ENCODE measurements around the gene PLCB1.

The PLCB1 gene

DNA sequence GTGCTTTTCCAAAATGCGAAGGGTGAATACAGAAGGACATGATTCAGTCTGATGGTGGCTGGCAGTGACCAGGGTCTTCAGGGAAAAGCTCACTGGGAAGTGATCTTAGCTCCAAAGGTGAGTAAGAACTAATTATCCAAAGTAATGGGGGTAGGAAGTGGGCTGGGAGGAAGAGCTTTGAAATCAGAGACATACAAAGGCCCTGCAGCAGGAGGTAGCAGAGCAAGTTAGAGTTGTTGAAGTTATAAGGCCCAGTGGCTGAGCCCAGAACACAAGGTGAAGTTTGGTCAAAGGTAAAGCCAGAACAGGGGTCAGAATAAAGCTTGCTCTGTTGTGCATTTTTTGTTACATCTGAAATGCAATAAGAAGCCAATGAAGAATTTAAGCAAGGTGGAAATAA lies 81.2 kb downstream of the PLCB1 start:
- DNase-seq = no peak

DNA sequence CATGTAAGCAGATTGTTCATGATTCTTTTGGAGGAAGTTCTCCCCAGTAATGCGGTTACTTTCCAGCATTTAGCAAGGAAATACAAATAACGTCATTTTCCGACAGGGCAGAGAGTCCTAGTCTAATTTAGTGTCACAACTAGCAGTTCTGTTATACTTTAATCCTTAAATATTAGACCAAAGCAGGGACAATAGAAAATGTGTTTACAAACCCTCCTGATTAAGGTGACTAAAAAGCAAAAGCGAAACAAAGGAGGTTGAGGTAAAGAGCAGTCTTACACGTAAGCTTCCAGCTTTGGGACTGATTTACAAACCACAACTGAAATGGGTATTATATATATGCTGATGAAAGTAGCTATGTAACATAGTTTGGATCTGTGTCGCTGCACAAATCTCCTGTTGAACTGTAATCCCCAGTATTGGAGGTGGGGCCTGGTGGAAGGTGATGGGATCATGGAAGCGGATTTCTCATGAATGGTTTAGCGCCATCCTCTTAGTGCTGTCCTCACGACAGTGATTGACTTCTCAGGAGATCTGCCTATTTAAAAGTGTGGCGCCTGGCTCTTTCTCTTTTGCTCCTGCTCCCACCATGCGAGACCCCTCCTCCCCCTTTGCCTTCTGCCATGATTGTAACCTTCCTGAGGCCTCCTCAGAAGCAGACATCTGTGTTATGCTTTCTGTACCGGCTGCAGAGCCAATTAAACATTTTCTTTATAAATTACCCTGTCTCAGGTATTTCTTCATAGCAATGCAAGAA lies 81.9 kb downstream of the PLCB1 start:
- DNase-seq = no peak

DNA sequence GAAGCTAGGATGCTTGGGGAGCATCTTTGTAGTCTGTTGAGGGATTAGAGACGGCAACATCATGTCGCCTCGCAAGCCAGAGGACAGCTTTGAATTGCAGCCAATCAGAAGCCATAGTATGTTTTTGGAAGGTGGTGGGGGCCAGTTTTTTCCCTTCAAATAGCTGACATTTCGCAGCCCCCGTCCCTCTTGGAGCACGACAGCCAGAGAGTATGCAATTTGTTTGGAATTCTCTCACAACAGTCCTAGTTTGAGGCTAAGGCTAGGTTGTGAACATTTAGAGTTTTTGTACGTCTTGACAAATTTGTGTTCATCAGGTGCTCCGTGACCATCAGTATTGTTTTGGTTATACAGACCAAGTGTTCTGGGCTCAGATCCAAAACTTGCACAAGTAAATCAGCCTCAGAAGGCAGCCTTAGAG lies 83.3 kb downstream of the PLCB1 start:
- DNase-seq = no peak

DNA sequence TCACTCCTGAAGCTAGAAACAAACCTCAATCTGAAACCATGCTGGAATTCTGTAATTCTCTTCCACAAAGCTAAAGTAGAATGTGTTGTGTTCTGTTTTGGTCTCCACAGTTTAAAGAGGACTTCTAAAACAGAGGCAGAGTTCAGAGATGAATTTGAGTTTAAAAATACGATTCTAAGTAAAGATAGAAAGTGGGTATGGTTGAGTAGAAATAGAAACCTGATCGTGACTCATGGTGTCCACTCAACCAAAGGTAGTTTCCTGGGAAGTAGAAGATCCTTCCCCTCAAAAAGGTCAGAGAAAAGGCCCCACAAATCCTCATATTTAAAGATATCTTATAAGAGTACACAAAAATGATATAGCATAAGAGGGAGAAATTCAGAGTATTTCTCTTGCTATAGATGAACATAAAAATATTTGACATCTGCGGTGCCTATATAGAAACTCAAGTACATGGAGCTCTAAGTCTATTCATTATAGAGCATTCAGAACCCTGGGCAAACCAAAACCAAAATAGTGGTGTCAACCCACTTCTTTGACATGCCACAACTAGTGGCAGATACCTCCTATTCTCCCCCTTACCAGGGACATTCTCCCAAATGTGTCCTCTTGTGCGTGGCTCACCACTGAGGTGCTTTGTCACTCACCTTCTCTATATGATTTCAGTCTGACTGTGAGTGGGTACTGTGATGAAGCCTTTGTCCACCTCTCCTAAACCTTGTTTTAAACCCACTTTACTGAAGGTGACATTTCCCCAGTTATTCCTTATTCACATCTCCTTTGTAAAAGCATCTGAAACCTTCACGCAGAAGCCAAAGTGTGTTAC lies 84.5 kb downstream of the PLCB1 start:
- no peak for DNase-seq

DNA sequence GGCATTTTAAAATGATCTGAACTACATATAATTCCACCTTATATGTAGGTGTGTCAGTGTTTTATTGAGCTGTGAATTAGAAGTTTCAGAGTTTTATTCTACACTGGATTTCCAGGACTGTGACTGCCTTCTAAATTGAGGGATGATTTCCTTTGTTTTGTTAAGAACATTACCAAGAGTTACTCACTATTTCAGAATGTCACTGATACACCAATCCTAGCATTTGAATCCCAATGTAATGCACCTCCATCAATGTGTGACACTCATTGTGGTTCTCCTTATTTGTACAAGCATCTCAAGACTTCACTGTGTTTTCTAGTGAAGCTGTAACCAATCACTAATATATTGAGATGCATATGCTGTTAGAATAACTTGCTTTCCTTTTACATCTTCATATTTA lies 86.8 kb downstream of the PLCB1 start:
- no peak for DNase-seq

DNA sequence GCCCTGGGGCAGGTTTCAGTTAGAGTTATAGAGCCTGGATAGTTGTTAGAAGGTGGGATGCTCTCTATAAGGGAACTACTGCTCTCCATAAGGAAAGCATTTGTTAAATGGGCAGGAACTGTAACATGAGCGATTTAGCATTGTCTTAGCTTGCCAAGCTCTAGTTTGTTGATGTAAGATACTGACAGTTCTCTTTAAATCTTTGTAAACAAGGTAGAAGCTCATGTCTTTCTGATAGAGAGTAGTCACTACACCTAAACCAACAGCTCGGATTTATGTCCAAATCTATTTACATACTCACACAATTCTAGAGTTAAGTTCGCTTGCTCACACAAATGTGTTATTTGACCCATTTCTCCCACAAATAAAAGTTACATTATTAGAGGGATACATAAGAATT lies 87.3 kb downstream of the PLCB1 start:
- no peak for DNase-seq

DNA sequence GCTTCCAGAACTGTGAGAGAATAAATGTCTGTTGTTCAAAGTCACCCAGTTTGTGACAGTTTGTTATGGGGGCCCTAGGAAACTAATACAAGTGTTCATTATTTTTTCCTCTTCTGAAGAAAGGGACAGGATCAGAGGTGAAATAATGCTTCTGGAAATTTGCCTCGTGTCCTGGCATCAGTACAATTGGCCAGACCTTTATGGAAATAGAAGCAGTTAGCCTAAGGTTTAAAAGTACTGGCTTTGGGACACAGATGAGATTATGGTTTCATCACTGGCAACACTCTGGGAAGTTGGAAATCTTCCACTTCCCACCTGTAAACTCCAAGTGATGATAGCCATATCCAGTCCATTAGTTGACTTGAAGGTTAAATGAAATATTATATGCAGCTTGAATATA lies 88.7 kb downstream of the PLCB1 start:
- DNase-seq = no peak

DNA sequence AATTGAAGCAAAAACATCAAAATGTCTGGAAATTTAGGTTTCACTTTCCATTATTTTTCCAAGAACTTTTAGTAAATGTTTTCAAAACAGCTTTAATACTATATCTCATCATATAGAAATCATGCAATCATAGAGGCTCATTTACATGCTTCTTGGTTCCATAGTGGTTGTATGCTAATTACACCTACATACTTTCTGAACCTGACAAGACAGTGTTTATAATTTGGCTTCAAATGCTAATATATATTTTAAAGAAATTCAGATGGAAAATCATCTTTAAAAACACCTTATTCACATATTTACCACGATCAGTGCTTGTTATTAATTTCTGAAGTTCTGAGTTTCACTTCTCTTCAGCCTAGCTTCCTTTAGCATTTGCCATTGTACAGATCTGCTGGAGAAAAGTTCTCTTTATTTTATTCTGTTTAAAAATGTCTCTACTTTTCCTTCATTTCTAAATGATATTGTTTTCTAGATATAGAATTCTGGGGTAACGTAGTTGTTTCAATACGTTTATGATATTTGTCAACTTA lies 89.9 kb downstream of the PLCB1 start:
- no peak for DNase-seq

DNA sequence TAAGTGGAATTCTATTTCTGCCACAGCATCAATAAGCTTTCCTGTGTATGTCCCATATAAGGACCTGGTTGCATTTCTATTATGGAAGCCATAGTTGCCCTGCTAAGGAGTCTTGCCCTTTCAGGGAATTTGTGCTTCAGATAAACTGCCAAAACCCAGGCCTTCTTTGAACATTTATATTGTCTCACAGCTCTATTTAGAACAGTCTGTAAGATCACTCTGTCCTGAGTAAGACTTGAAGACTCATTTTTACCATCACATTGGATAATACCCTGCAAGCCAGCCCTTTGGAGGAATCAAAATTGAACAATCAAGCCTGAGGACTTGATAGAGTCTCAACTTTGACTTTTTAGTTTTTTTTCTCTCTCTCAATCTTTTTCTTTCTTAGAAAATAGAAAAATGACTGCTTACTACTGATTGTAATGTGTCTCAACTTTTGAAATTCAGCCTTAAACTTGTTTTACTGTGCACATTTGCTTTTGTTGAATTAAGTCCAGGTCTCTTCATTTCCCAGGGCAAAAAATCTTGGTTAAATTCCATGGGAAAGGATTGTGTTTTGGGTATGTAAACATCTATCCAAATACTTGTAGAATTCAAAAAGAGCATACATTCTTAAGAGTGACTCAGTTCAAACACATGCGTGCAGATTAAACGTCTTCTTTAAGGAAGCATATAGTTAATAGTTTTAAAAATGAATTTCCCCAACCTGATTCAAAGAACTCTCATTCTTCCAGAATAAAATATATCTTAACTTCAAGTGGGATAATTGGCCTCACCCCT lies 91.2 kb downstream of the PLCB1 start:
- no peak for DNase-seq

DNA sequence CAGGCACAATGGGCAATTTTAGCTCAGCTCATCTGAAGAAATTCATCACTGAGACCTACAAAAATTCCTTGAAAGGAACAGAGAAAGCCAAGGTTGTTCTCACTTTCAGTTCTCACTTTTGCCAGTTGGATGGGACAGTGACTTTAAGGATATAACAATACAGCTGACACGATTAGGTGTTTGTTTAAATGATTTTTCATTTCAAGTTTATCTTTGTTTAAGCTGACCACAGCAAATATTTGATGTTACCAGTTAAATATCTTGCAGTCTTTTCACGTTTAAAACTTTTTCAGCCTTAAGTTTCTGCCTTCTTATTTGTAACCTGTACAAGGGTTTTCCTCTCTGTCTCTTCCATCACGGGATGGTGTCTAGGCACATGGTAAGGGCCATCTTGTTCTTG lies 93.6 kb downstream of the PLCB1 start:
- DNase-seq = no peak

DNA sequence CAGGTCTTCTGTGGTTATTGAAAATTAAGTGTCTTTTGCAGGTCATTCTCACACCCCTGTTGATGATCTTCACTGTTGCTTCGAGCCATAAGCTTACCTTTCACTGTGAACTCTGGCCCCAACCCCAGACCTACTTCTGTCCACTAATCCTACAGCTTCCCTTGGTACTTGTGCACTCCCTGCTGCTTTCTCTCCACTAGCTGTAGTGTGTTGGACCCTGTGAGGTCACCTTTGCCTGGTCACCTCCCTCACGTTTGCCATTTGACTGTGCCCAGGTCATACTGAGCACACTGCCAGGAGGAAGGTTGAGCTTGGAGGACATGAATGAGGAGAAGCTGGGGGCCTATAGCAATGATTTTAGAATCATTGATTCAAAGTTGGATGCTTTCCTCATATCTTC lies 94.0 kb downstream of the PLCB1 start:
- DNase-seq = no peak

DNA sequence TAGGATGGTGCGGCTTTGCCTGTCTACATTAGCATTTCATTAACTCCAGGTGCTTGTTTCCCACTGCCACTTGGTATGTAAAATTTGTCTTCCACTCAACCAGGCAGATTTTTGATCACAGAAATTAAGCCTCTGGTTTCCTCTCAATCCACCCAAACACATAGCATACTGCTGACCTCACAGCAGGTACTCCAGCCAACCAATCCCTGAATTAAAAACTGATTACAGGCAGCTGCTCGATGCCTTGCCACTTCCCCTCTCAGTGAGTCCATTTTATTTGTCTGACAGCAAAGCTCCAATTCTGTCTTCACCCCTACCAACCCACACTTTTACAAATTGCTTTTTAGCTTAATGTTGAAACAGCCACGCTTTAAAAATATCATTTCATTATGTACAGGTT lies 95.2 kb downstream of the PLCB1 start:
- DNase-seq = peak; percentile 24

DNA sequence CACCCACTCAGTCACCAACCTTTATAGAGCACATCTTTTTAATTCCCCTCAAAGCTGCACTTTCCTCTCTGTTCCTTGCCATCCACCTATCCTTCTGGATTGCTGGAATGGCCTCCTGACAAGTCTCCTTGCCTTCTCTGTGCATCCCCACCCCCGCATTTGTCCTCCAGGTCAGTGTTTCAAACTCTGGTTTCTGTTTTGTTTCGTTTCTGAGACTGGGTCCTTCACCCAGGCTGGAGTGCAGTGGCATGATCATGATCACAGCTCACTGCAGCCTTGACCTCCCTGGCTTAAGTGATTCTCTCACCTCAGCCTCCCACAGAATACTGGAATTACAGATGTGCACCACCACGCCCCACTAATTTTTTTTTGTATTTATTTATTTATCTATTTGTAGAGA lies 96.2 kb downstream of the PLCB1 start:
- DNase-seq = no peak

DNA sequence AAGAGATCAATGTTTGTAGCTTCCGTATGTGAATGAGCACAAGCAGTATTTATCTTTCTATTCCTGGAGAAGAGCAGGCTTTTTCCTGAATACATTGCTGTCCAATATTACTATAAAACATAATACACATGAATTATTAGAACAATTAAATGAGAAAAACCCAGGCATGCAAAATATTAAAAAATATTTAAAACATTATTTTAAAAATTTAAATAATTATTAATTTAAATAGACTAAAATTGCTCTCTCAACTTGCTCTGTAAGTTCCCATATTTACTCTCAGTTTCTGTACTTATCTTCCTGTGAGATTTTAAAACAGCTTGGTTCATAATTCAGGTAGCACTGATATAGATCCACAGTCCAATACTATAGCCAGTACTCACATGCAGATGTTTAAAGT lies 97.0 kb downstream of the PLCB1 start:
- no peak for DNase-seq

DNA sequence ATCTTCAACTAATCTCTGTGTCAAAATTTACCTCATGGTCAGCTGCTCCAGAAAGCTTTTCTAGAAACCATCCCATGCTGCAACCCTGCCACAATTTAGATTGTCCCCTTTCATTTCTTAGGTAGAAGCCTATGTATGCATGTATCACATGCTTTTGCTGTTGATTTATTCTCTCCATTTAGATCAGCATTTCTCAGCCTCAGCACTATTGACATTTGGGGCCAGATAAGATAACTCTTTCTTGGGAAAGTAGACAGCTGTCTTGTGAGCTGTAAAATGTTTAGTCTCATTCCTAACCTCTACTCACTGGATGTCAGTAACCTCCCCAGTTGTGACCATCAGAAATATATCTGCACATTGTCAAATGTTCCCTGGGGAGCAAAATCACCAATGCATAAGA lies 99.0 kb downstream of the PLCB1 start:
- DNase-seq = no peak

DNA sequence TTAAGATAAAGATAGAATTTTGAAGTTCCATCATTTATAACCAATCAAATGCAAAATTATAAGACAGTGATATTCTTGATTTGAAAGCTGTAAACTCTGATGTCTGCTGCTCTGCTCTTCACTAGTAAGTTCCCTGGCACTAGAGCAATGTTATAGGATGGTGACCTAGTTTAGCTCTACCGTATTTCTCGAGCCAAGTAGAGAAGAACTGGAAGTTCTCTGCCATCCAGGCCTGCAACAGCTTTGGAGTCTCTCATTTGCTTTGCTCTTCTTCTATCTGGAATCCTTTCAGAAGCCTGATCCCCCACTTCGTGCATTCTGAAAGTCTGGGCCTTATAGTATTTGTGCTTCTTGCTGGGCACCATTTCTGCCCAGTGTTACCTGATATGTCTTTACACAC lies 100.3 kb downstream of the PLCB1 start:
- no peak for DNase-seq

DNA sequence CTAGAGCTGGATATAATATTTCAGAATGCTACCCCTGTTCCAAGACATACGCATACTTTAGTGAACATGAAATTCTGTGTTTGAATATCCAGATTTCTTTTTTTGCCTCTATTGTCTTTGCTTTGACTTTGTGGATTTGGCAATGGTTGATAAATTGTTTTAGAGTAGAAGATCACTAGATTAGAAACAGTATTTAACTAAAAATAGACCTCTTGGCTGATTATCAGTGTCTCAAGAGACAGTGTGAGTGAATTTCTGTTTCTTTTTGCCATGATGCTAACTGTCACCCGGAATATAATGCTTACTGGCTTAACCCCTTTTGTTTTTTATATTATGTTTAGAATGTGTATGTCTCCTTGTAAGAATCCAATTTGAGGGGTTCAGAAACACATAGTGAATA lies 102.5 kb downstream of the PLCB1 start:
- no peak for DNase-seq

DNA sequence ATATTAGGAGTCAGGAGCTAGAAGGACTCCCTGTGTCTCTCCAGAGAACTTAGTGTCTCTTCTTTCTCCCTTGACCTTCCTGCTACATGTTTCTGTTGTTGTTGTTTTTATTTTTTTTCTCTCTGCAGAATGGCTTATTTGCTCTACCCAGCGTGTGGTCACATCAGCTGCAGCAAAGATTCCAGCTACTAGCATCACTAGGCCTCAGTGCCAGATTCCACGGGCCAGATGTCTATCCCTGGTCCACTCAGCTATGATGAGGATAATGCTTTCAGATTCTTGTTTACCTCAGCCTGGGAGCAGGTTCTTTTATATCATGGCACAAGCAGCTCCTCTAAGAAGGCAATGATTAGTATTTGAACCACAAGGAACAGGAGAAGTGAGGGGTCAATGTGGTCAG lies 110.0 kb downstream of the PLCB1 start:
- DNase-seq = no peak

DNA sequence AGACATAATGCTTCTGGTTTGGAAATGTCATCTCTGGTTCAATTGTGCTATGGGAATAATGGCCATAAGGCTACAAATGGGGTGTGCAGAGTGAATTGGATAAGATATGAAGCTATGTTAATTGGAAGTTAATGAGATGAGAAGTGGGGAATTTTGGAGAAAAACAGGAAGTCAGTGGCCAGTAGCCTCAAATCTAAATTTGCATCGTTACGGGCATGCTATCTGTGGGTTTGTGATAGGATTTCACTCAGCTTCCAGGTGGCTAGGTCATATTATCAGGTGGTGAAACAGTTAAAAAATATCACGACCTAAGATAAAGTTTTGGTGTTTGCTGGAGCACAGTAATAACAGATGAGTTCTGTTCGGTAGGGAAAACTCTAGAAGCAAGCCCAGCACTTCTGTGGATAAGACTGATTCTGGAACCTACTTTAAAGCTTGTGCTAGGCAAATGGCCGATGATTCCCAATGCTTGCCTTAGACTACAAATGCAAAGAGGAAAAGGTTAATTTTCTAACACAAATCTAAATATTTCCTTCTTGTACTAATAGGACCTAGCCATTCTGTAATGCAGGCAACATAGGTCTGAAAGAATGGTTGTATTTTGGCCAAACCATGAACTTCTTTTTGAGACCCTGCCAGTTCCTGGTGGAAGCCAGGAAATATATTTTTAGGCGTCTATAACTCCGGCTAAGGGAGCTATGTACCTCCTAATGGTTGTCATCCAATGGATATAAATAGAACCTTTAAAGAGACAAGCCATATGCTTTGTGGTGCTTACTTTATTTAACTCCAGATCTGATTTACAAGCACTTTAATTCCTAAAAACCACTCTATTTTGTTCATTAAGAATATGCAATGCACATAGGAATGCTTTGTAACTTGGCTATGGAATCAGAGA lies 111.0 kb downstream of the PLCB1 start:
- peak; percentile 53 for DNase-seq

DNA sequence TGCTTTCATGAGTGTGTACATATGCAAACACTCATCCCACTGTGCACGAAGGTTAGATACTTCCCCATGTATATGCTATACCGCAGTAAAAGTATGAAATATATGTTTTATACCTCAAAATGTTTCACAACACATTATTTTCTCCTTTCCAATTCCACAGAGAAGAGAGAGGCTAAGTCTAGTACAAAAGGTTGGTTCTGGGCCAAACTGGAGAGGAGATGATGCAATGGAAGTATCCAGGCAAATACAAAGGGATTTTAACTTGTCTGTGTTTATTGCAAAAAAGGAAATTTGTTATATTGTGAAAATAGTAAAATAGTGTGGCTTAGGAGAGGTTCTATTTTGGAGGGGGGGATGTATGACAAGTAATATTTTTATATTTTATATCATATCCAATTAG lies 112.6 kb downstream of the PLCB1 start:
- DNase-seq = peak; percentile 67

DNA sequence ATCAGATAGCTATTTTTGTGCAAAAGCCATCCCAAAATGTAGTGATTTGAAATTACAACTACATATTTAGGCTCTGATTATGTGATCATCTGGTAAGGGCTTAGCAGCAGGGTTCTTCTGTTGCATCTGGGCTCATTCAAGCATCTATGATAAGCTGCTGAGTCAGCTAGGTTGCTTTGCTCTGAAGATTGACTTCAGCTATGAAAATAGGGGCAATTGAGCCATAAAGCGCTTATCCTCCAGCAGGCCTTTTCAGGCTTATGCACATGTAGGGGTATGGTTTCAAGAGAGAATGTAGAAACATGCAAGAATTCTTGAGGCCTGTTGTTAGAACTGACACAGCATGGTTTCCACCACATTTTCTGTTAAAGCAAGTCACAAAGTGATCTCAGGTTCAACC lies 114.1 kb downstream of the PLCB1 start:
- DNase-seq = no peak

DNA sequence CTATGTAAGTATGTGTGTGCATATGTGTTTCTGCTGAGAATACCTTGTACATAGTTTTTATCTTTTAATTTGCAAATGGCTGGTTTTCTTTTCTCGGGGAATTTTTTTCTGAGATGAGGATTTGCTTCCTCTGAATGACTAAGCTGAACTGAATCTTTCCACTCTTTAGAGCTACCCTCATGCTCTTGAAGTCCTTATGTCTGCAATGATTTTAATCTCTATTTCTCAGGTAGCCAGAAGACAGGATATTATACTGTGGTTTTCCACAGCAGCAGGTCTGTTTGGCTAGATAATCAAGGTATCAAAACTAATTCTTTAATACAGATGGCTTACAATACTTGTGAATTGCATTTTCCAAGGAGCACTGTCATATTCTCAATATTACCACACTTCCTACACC lies 114.7 kb downstream of the PLCB1 start:
- DNase-seq = no peak

All from right hindlimb (tissue), 1 donor.